SK-N-SH (cell line): ENCODE results near the gene FUS. TPM values are rescaled to one million over a fixed set of nuclear protein-coding genes. Genes with fewer than 3 reads are reported as not detected.
A peak's percentile ranks its signal among the peaks of the same experiment; 100 is the strongest.

Experiments used
- CTCF ChIA-PET: fragments of 300-600, 350-600 bp; formaldehyde crosslinking; extraction: SDS; loops from one replicate; lab custom pipeline; 2021; lab: Yijun Ruan, JAX
- POLR2A ChIA-PET: fragments of 350-600 bp; sonication (Branson Sonifier 250); formaldehyde crosslinking; extraction: SDS; loops from one replicate; lab custom pipeline; 2020; ENCODE audit warnings: antibody characterized with exemption, inconsistent platforms; lab: Yijun Ruan, JAX
- DNase-seq: peaks from one replicate; pipeline ENCODE4 v3.0.0; 2012
- H2AFZ ChIP-seq: fragments of 200-600 bp; sonication (generic); 2 replicates; pipeline ENCODE4 v1.8.1; 2016; ENCODE audit warnings: antibody characterized with exemption, mild to moderate bottlenecking, low read depth
- H3F3A ChIP-seq: fragments of 200-600 bp; sonication (generic); replicated peaks from 2 replicates; pipeline ENCODE3; 2016; ENCODE audit warnings: antibody characterized with exemption, mild to moderate bottlenecking; ENCODE audit not compliant: insufficient read depth
- H3K27ac ChIP-seq, 2 experiments: fragments of 200-500 bp in 1 of 2; fragments of 200-600 bp in 1 of 2; sonication (Bioruptor generic) in 1 of 2; sonication (generic), shearing (Covaris generic) in 1 of 2; 2 replicates each; pipeline versions ENCODE4 v1.5.1 to v1.6.1; 2014 to 2016; ENCODE audit warnings: low read depth in 2 of 2, inconsistent platforms in 1 of 2, low read length in 1 of 2, mild to moderate bottlenecking in 1 of 2, mixed read lengths in 1 of 2
- H3K27me3 ChIP-seq: fragments of 200-600 bp; sonication (generic), shearing (Covaris generic); 2 replicates; pipeline ENCODE4 v1.6.1; 2016; ENCODE audit warnings: mixed run types; ENCODE audit not compliant: insufficient read depth
- H3K36me3 ChIP-seq, 2 experiments: fragments of 200-500 bp in 1 of 2; fragments of 200-600 bp in 1 of 2; sonication (Bioruptor generic) in 1 of 2; sonication (generic) in 1 of 2; replicated peaks in 1 of 2; 2 replicates each; pipeline versions ENCODE3 to v1.5.1; 2014 to 2016; ENCODE audit warnings: low read length in 1 of 2, mild to moderate bottlenecking in 1 of 2; ENCODE audit not compliant: insufficient read depth in 2 of 2, control insufficient read depth in 1 of 2
- H3K4me1 ChIP-seq, 2 experiments: fragments of 200-500 bp in 1 of 2; fragments of 200-600 bp in 1 of 2; sonication (Bioruptor generic) in 1 of 2; sonication (generic), shearing (Covaris generic) in 1 of 2; 2 replicates each; pipeline versions ENCODE4 v1.5.1 to v1.6.1; 2014 to 2016; ENCODE audit warnings: low read depth in 1 of 2, low read length in 1 of 2, mixed run types in 1 of 2; ENCODE audit not compliant: insufficient read depth in 2 of 2, control insufficient read depth in 1 of 2
- H3K4me2 ChIP-seq: fragments of 200-600 bp; sonication (generic), shearing (Covaris generic); 2 replicates; pipeline ENCODE4 v1.6.1; 2017; ENCODE audit warnings: mixed run types
- H3K4me3 ChIP-seq, 2 experiments: fragments of 200-500 bp in 1 of 2; fragments of 200-600 bp in 1 of 2; sonication (Bioruptor generic) in 1 of 2; sonication (generic), shearing (Covaris generic) in 1 of 2; 2 replicates each; pipeline versions ENCODE4 v1.5.1 to v1.8.1; 2014 to 2016; ENCODE audit warnings: low read depth in 2 of 2, inconsistent platforms in 1 of 2, low read length in 1 of 2, mild to moderate bottlenecking in 1 of 2, mixed read lengths in 1 of 2, moderate library complexity in 1 of 2
- H3K79me2 ChIP-seq: fragments of 200-600 bp; sonication (generic); 2 replicates; pipeline ENCODE4 v1.8.1; 2017; ENCODE audit warnings: mild to moderate bottlenecking; ENCODE audit not compliant: insufficient read depth
- H3K9ac ChIP-seq: fragments of 200-600 bp; sonication (generic); 2 replicates; pipeline ENCODE4 v1.6.1; 2017; ENCODE audit warnings: mixed run types
- H3K9me2 ChIP-seq: fragments of 200-600 bp; sonication (generic); 2 replicates; pipeline ENCODE4 v1.6.1; 2017; ENCODE audit warnings: mixed run types
- H3K9me3 ChIP-seq: fragments of 200-600 bp; sonication (generic); 2 replicates; pipeline ENCODE4 v1.6.1; 2017; ENCODE audit warnings: mixed run types, mild to moderate bottlenecking, moderate library complexity
- H4K20me1 ChIP-seq: fragments of 200-600 bp; sonication (generic); 2 replicates; pipeline ENCODE4 v1.6.1; 2017; ENCODE audit warnings: mild to moderate bottlenecking, mixed run types; ENCODE audit not compliant: insufficient read depth
- CTCF ChIP-seq: fragments of 200-600 bp; sonication (generic); IDR thresholded peaks from 2 replicates; pipeline ENCODE4 v1.6.1; 2017; ENCODE audit warnings: antibody characterized with exemption, mild to moderate bottlenecking, moderate library complexity
- EP300 ChIP-seq, 2 experiments: IDR thresholded peaks; 2 replicates each; pipeline versions ENCODE4 v1.4.0 to v1.6.1; 2012; ENCODE audit warnings: borderline replicate concordance in 1 of 2, low read depth in 1 of 2, low read length in 1 of 2
- FOSL2 ChIP-seq: IDR thresholded peaks from 2 replicates; pipeline ENCODE4 v1.4.0; 2012; ENCODE audit warnings: low read depth, mild to moderate bottlenecking, moderate library complexity, borderline replicate concordance
- FOXJ3 ChIP-seq: sonication (generic); formaldehyde crosslinking; IDR thresholded peaks from 2 replicates; pipeline ENCODE4 v1.5.1; 2020; ENCODE audit warnings: mild to moderate bottlenecking, missing genetic modification reagents
- GABPA ChIP-seq: IDR thresholded peaks from 2 replicates; pipeline ENCODE4 v1.4.0; 2012; ENCODE audit warnings: low read depth, mild to moderate bottlenecking
- IRF3 ChIP-seq: fragments of 150-350 bp; IDR thresholded peaks from 2 replicates; pipeline ENCODE4 v1.6.1; 2016; ENCODE audit warnings: mild to moderate bottlenecking, low read depth, low read length
- NRF1 ChIP-seq: IDR thresholded peaks from 2 replicates; pipeline ENCODE4 v1.6.1; 2012; ENCODE audit warnings: low read depth, mild to moderate bottlenecking, low read length
- POLR2AphosphoS5 ChIP-seq: IDR thresholded peaks from 2 replicates; pipeline ENCODE4 v1.6.1; 2012; ENCODE audit warnings: low read depth, low read length
- REST ChIP-seq: IDR thresholded peaks from 2 replicates; pipeline ENCODE4 v1.6.1; 2012; ENCODE audit warnings: mild to moderate bottlenecking, low read depth, low read length, moderate library complexity
- RFX5 ChIP-seq: IDR thresholded peaks from 2 replicates; pipeline ENCODE4 v1.6.1; 2012; ENCODE audit warnings: mild to moderate bottlenecking, improper control_type of control experiment, low read length
- TCF12 ChIP-seq: IDR thresholded peaks from 2 replicates; pipeline ENCODE4 v1.4.0; 2012
- WGBS: methylation state at CpG from one replicate; pipeline ENCODE4 v1.1.6; 2017; ENCODE audit warnings: low lambda C conversion rate; 5-methylcytosine and 5-hydroxymethylcytosine counted together
- polyA plus RNA-seq, 3 experiments: library from polyadenylated mRNA; depleted of rRNA; stranded (reverse); fragments of >200 nt; gene quantifications; 2 replicates each; pipeline ENCODE4 v1.2.3, GENCODE V29; 2012

Gene FUS
- polyA plus RNA-seq, 1 of the 3 experiments (the other 2 are of a cell fraction): 429 TPM

- TF ChIP-seq NRF1 (no peak), CTCF (no peak), TCF12 (no peak), RFX5 (no peak)
- TF ChIP-seq, all 33 proteins: peak for 0
These were observed 4.9 kb downstream of the FUS start (continued) for GRCh38 chr16:31184888-31185287.

- Histone ChIP-seq H3K79me2 (peaks cover 100% of the 10 kb centered on the region), H3K9ac (no peak overlapping the region), H3K27ac (no peak overlapping the region), H3K4me3 (no peak overlapping the region), H4K20me1 (peaks cover 98% of the 10 kb centered on the region), H3K4me1 (peaks cover 9 to 15% of the 10 kb centered on the region in 2 experiments; a peak in 2 of 4 replicates), H2AFZ (no peak overlapping the region), H3K9me2 (no peaks in the 10 kb centered on the region), H3F3A (peaks cover 40% of the 10 kb centered on the region), H3K4me2 (no peak overlapping the region), H3K36me3 (peaks cover 73 to 95% of the 10 kb centered on the region in 2 experiments), H3K9me3 (no peaks in the 10 kb centered on the region), H3K27me3 (no peaks in the 10 kb centered on the region)
- CTCF ChIA-PET: interaction anchor here (1.1 kb wide), 1 partner anchor 526 kb away, joined by 3 read pairs; no protein-coding TSS in a partner anchor
- POLR2A ChIA-PET: interaction anchor here (0.8 kb wide), 1 partner anchor 12 kb away, joined by 4 read pairs; no protein-coding TSS in a partner anchor
- no peak for DNase-seq
- TF ChIP-seq FOXJ3: no peak
- peak; percentile 19; the same call in 1 of the 2 replicates for TF ChIP-seq POLR2AphosphoS5
- TF ChIP-seq IRF3: no peak
- no peak for TF ChIP-seq FOSL2
- no peak for TF ChIP-seq REST
- TF ChIP-seq GABPA: no peak
- TF ChIP-seq EP300 (IDR thresholded peaks at IDR 0.05; ENCODE audit: borderline replicate concordance in 1 of 2, low read depth in 1 of 2, low read length in 1 of 2): no peak
- no peak for TF ChIP-seq NRF1
- 86% methylated on average over 5 of the region's 5 CpGs for WGBS
These were observed 5.4 kb downstream of the FUS start for GRCh38 chr16:31185339-31185738.
